K562 (cell line): ENCODE results near the gene DCPS. TPM values are rescaled to one million over a fixed set of nuclear protein-coding genes. Genes with fewer than 3 reads are reported as not detected.

Experiments
- ATAC-seq: fragments of 200-7000 bp; cut with Tn5 transposase; 3 replicates; pipeline ENCODE4 v1.9.1; 2020; ENCODE audit warnings: moderate library complexity
- BruUV-seq: library from RNA; stranded (reverse); fragments of 400-500 nt; replicated peaks from 2 replicates; lab custom pipeline; 2021; lab: Mats Ljungman, UMichigan
- CTCF ChIA-PET: fragments of 300-600 bp; formaldehyde crosslinking; extraction: SDS; loops from one replicate; lab custom pipeline; 2021; ENCODE audit warnings: low intra/inter-chr PET ratio; lab: Yijun Ruan, JAX
- POLR2A ChIA-PET: fragments of 300-600, 350-650 bp; sonication (Branson Sonifier 250); formaldehyde crosslinking; extraction: SDS; loops from one replicate; lab custom pipeline; 2021; ENCODE audit warnings: antibody characterized with exemption, inconsistent platforms; lab: Yijun Ruan, JAX
- DNase-seq, 4 experiments: peaks; one replicate each; pipeline versions ENCODE4 v3.0.0 to v3.0.0-alpha.2; 2011 to 2018; ENCODE audit warnings: low spot score in 3 of 4, mixed read lengths in 3 of 4; ENCODE audit errors: extremely low read depth in 1 of 4
- FAIRE-seq: peaks from 2 replicates; lab custom pipeline; 2011; peaks lifted over from hg19 to GRCh38; lab: Jason Lieb, UNC
- H2AFZ ChIP-seq: 2 replicates; pipeline ENCODE4 v1.6.0; 2011; ENCODE audit warnings: low read depth, low read length, control low read depth, inconsistent platforms
- H3K27ac ChIP-seq: fragments of 200-600 bp; 3 replicates; pipeline ENCODE4 v1.8.0; 2011; ENCODE audit warnings: low read depth, mild to moderate bottlenecking, control low read depth, inconsistent platforms, low read length, moderate library complexity, mixed read lengths; ENCODE audit errors: extremely low read depth
- H3K27me3 ChIP-seq, 2 experiments: fragments of 300-600 bp in 1 of 2; 2 replicates in 1 of 2; 3 replicates in 1 of 2; pipeline versions ENCODE4 v1.6.0 to v1.8.0; 2011; ENCODE audit warnings: inconsistent platforms in 2 of 2, low read length in 2 of 2, mild to moderate bottlenecking in 1 of 2, mixed read lengths in 1 of 2, moderate library complexity in 1 of 2; ENCODE audit not compliant: control insufficient read depth in 2 of 2, insufficient read depth in 2 of 2
- H3K36me3 ChIP-seq: fragments of 300-600 bp; 3 replicates; pipeline ENCODE4 v1.8.0; 2011; ENCODE audit warnings: mild to moderate bottlenecking, low read length, inconsistent platforms; ENCODE audit not compliant: control insufficient read depth, insufficient read depth
- H3K4me1 ChIP-seq, 2 experiments: fragments of 200-600 bp in 1 of 2; replicated peaks in 1 of 2; 2 replicates in 1 of 2; 3 replicates in 1 of 2; pipeline versions ENCODE4 v1.5.1 to v1.8.0; 2011; ENCODE audit warnings: inconsistent platforms in 2 of 2, low read length in 2 of 2, mild to moderate bottlenecking in 1 of 2, mixed read lengths in 1 of 2, moderate library complexity in 1 of 2; ENCODE audit not compliant: control insufficient read depth in 2 of 2, insufficient read depth in 2 of 2
- H3K4me2 ChIP-seq: 2 replicates; pipeline ENCODE4 v1.6.1; 2011; ENCODE audit warnings: low read length, control low read depth, inconsistent platforms, mixed read lengths; ENCODE audit not compliant: insufficient read depth
- H3K4me3 ChIP-seq: fragments of 200-600 bp; sonication (generic), shearing (Covaris generic); 2 replicates; pipeline ENCODE4 v1.5.1; 2016; ENCODE audit warnings: control low read depth, inconsistent platforms
- H3K79me2 ChIP-seq: fragments of 200-600 bp; 3 replicates; pipeline ENCODE4 v1.8.0; 2011; ENCODE audit warnings: low read length, inconsistent platforms; ENCODE audit not compliant: control insufficient read depth, insufficient read depth
- H3K9ac ChIP-seq, 2 experiments: 2 replicates each; pipeline versions ENCODE4 v1.6.0 to v1.6.1; 2011; ENCODE audit warnings: low read depth in 2 of 2, low read length in 2 of 2, control low read depth in 1 of 2, inconsistent platforms in 1 of 2, mild to moderate bottlenecking in 1 of 2, mixed read lengths in 1 of 2; ENCODE audit not compliant: insufficient read depth in 1 of 2
- H3K9me1 ChIP-seq: one replicate; pipeline ENCODE4 v1.6.0; 2011; ENCODE audit warnings: inconsistent platforms, mild to moderate bottlenecking, low read length, moderate library complexity; ENCODE audit not compliant: control insufficient read depth, insufficient read depth
- H3K9me3 ChIP-seq: replicated peaks from 2 replicates; pipeline ENCODE4 v1.5.1; 2011; ENCODE audit warnings: low read depth, low read length, inconsistent platforms; ENCODE audit not compliant: control insufficient read depth, insufficient read depth
- H4K20me1 ChIP-seq: replicated peaks from 2 replicates; pipeline ENCODE4 v1.6.1; 2011; ENCODE audit warnings: low read length, inconsistent platforms, mixed read lengths; ENCODE audit not compliant: control insufficient read depth, insufficient read depth
- CHCHD3 ChIP-seq: fragments of 250-450 bp; sonication (Bioruptor Pico); IDR thresholded peaks from 2 replicates; pipeline ENCODE4 v2.1.2; 2022; ENCODE audit warnings: mild to moderate bottlenecking
- ELF1 ChIP-seq: fragments of 200-800 bp; sonication (Bioruptor generic); IDR thresholded peaks from 2 replicates; pipeline ENCODE4 v1.6.1; 2016; ENCODE audit warnings: missing genetic modification characterization, missing compliant biosample characterization
- MLX ChIP-seq, 2 experiments: fragments of 450-650 bp in 1 of 2; sonication (generic) in 1 of 2; formaldehyde crosslinking; conservative IDR thresholded peaks; 2 replicates each; pipeline versions ENCODE4 v1.4.0 to v1.8.1; 2020 to 2022; ENCODE audit warnings: mild to moderate bottlenecking in 1 of 2, missing genetic modification reagents in 1 of 2
- NCOA4 ChIP-seq: fragments of 450-650 bp; IDR thresholded peaks from 2 replicates; pipeline ENCODE4 v1.6.1; 2018; ENCODE audit warnings: mild to moderate bottlenecking; ENCODE audit not compliant: partially characterized antibody
- TOE1 ChIP-seq, 2 experiments: fragments of 450-650 bp in 1 of 2; sonication (generic) in 1 of 2; formaldehyde crosslinking in 1 of 2; IDR thresholded peaks; 2 replicates each; pipeline versions ENCODE4 v1.7.1 to v1.8.0; 2016 to 2022; ENCODE audit warnings: borderline replicate concordance in 2 of 2, mild to moderate bottlenecking in 2 of 2, antibody characterized with exemption in 1 of 2, inconsistent platforms in 1 of 2, low read depth in 1 of 2, missing genetic modification reagents in 1 of 2, moderate library complexity in 1 of 2
- ZBTB8A ChIP-seq: fragments of 450-650 bp; IDR thresholded peaks from 2 replicates; pipeline ENCODE4 v1.6.1; 2018; ENCODE audit warnings: mild to moderate bottlenecking, moderate library complexity; ENCODE audit not compliant: partially characterized antibody
- WGBS: fragments of 100-300 bp; shearing (Covaris generic); methylation state at CpG from one replicate; pipeline ENCODE4 v1.1.6; 2016; ENCODE audit warnings: low coverage, mixed read lengths; ENCODE audit not compliant: insufficient coverage; ENCODE audit errors: missing lambda C conversion rate; 5-methylcytosine and 5-hydroxymethylcytosine counted together
- in situ Hi-C: fragments of 300-500 bp; cut with MboI; formaldehyde crosslinking; loops from 4 replicates; pipeline ENCODE4 v1.15.0; 2018; ENCODE audit warnings: inconsistent platforms, mixed read lengths
- intact Hi-C: fragments of 100-400 bp; cut with micrococcal nuclease; formaldehyde crosslinking; loops from 2 replicates; pipeline ENCODE4 v1.14.2; 2022
- polyA plus RNA-seq, 8 experiments: library from polyadenylated mRNA; depleted of rRNA in 4 of 8; stranded (reverse) in 5 of 8; unstranded in 3 of 8; fragments of >200 nt; fragmentation: Nextera tagmentation in 2 of 8; fragmentation: Illumina TruSeq in 1 of 8; extraction: Ambion mirVana in 2 of 8; extraction: Trizol in 1 of 8; gene quantifications; 2 replicates each; pipeline versions ENCODE4 v1.2.1 to v1.2.3, GENCODE V29; 2011 to 2014; ENCODE audit warnings: inconsistent platforms in 1 of 8, missing spikeins in 1 of 8
- total RNA-seq, 7 experiments: library from RNA; depleted of rRNA in 6 of 7; stranded (reverse); fragments of >200 nt in 6 of 7; fragmentation: Illumina TruSeq in 2 of 7; extraction: Trizol in 2 of 7; gene quantifications; 2 replicates each; pipeline versions ENCODE4 v1.2.1 to v1.2.3, GENCODE V29; 2011 to 2021; ENCODE audit warnings: low replicate concordance in 1 of 7

DCPS gene
- total and polyA plus RNA-seq, 9 of the 15 experiments (the other 6 are each of a cell fraction or from before 2014, with no cell fraction given), result 8.7 to 38.1 (median 17.9) TPM

DNA sequence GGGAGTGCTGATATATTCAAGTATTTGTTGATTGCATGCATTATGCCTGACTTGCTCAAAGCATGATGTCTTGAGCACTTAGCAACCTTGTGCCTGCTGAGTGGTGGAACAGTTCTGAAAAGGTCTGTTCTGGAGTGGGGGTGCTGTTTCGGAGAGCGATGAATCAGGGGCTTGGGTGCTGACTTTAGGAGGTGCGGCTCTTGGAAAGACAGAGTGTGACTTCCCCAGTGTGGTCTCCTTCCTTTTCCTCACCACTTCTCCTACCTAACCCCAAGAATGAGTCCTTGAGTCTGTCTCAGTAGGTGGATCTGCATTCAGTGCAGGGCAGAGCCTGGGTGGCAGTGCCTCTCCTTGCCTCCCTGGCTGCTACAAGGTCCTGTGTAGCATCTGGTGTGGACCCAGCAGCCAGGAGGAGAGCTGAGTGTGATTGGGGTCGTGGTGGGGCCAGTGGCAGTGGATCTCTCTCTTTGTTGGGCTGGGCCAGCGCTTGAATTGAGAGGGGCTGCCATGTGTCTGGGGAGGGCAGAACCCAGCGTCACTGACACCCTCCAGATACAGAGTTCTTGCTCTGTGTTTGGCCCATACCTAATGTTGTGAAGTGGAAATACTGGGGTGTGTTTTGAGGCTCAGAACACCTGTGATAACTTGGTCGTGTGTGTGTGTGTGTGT lies 87.6 kb downstream of the DCPS start:
- no peak for ATAC-seq

More for the DNA sequence above, 87.6 kb downstream of the DCPS start:
- Histone ChIP-seq H3K27me3 (no peaks in the 10 kb centered on the region), H3K4me1 (peaks cover 0 to 3% of the 10 kb centered on the region in 2 experiments), H3K79me2 (no peaks in the 10 kb centered on the region), H3K27ac (no peak overlapping the region), H3K4me3 (no peak overlapping the region), H2AFZ (no peak overlapping the region), H3K4me2 (no peak overlapping the region), H3K9me1 (no peaks in the 10 kb centered on the region), H3K36me3 (no peaks in the 10 kb centered on the region), H4K20me1 (peaks cover 9% of the 10 kb centered on the region; the same call in 1 of the 2 replicates), H3K9me3 (no peaks in the 10 kb centered on the region), H3K9ac (no peak overlapping the region; a peak in 1 of 4 replicates)
- POLR2A ChIA-PET, result interaction anchor here (0.7 kb wide), 1 partner anchor 10 kb away, joined by 3 read pairs; no protein-coding TSS in a partner anchor
- CTCF ChIA-PET, result interaction anchor here (0.8 to 3.1 kb wide), 2 partner anchors 81 to 84 kb away, joined by 3 to 27 read pairs; no protein-coding TSS in a partner anchor
- no TSS peak for BruUV-seq
- WGBS, result 55% methylated on average over 6 of the region's 7 CpGs
- DNase-seq (no peak), FAIRE-seq (no peak)
- intact Hi-C loops, result loop anchor here (5.0 kb wide), 1 partner anchor 44 kb away; no protein-coding TSS in a partner anchor
- in situ Hi-C loops, result no loop called here
- TF ChIP-seq CHCHD3 (CRISPR knock-in tag), result no peak
- TF ChIP-seq NCOA4, result no peak
- no peak for TF ChIP-seq ZBTB8A
- TF ChIP-seq MLX (CRISPR knock-in tag; conservative IDR thresholded peaks at IDR 0.05), result no peak
- TF ChIP-seq ELF1 (tag), result no peak
- no peak for TF ChIP-seq TOE1 (IDR thresholded peaks at IDR 0.05; ENCODE audit: borderline replicate concordance)
- no peak for TF ChIP-seq TOE1 (CRISPR knock-in tag; IDR thresholded peaks at IDR 0.05; ENCODE audit: borderline replicate concordance, low read depth)
